ENCODE data around the gene XPNPEP1.

XPNPEP1 gene

GRCh38 chr10:109862738-109863137, 60.6 kb downstream of the XPNPEP1 start:
- no peak for DNase-seq (ENCODE audit: low read depth)

- DNase-seq (ENCODE audit: low read depth): no peak
Measured at GRCh38 chr10:109862041-109862440, 61.3 kb downstream of the XPNPEP1 start.

GRCh38 chr10:109861081-109861480, 62.2 kb downstream of the XPNPEP1 start:
- DNase-seq (ENCODE audit: low read depth): no peak

GRCh38 chr10:109859221-109859620, 64.1 kb downstream of the XPNPEP1 start:
- no peak for DNase-seq (ENCODE audit: low read depth)

- no peak for DNase-seq (ENCODE audit: low read depth)
Measured at GRCh38 chr10:109855746-109856145, 67.6 kb downstream of the XPNPEP1 start.

GRCh38 chr10:109853921-109854320, 69.4 kb downstream of the XPNPEP1 start:
- DNase-seq (ENCODE audit: low read depth): no peak

GRCh38 chr10:109852475-109853037, 70.8 kb downstream of the XPNPEP1 start:
- DNase-seq (ENCODE audit: low read depth): peak; percentile 17

- no peak for DNase-seq (ENCODE audit: low read depth)
Measured at GRCh38 chr10:109851616-109852474, 71.5 kb downstream of the XPNPEP1 start.

- no peak for DNase-seq (ENCODE audit: low read depth)
Measured at GRCh38 chr10:109846832-109847231, 76.5 kb downstream of the XPNPEP1 start.

- DNase-seq (ENCODE audit: low read depth): no peak
Measured at GRCh38 chr10:109845308-109845707, 78.0 kb downstream of the XPNPEP1 start.

GRCh38 chr10:109838592-109839244, 84.6 kb downstream of the XPNPEP1 start:
- no peak for DNase-seq (ENCODE audit: low read depth)

GRCh38 chr10:109837384-109837783, 85.9 kb downstream of the XPNPEP1 start:
- no peak for DNase-seq (ENCODE audit: low read depth)

- no peak for DNase-seq (ENCODE audit: low read depth)
Measured at GRCh38 chr10:109835257-109835656, 88.1 kb downstream of the XPNPEP1 start.

GRCh38 chr10:109831846-109832245, 91.5 kb downstream of the XPNPEP1 start:
- DNase-seq (ENCODE audit: low read depth): no peak

- DNase-seq (ENCODE audit: low read depth): no peak
Measured at GRCh38 chr10:109824206-109824605, 99.1 kb downstream of the XPNPEP1 start.

GRCh38 chr10:109823196-109823595, 100.1 kb downstream of the XPNPEP1 start:
- DNase-seq (ENCODE audit: low read depth): no peak

- DNase-seq (ENCODE audit: low read depth): no peak
Measured at GRCh38 chr10:109821672-109822071, 101.6 kb downstream of the XPNPEP1 start.

- no peak for DNase-seq (ENCODE audit: low read depth)
Measured at GRCh38 chr10:109820620-109821405, 102.5 kb downstream of the XPNPEP1 start.

- DNase-seq (ENCODE audit: low read depth): no peak
Measured at GRCh38 chr10:109819807-109820206, 103.5 kb downstream of the XPNPEP1 start.

Data from T-helper 22 cell (primary cell).